Muscle of back (tissue), 11 donors: ENCODE data around the gene SND1. TPM values are rescaled to one million over a fixed set of nuclear protein-coding genes. Genes with fewer than 3 reads are reported as not detected.
A peak's percentile ranks its signal among the peaks of the same experiment; 100 is the strongest.
"Not testable (repeated sequence)": the region's sequence is repeated elsewhere in the genome, so short reads cannot be mapped to it uniquely, and the experiment has no call there.

Source experiments
- DNase-seq, 3 donors: peaks; one replicate each; pipeline versions ENCODE4 v3.0.0 to v3.0.0-alpha.2; 2013
- polyA plus RNA-seq, 10 donors: library from polyadenylated mRNA; unstranded; fragments of 120-200 nt; gene quantifications; one replicate each; pipeline ENCODE4 v1.2.1, GENCODE V29; 2013; ENCODE audit not compliant: insufficient read length in 10 of 10

The SND1 gene
- polyA plus RNA-seq, 10 donors: 79.0 to 120 (median 98.4) TPM

GRCh38 chr7:127957886-127958285 lies 305.9 kb downstream of the SND1 start:
- DNase-seq: no peak

GRCh38 chr7:127959770-127960169 lies 307.8 kb downstream of the SND1 start:
- no peak for DNase-seq

GRCh38 chr7:127961786-127962453 lies 309.9 kb downstream of the SND1 start:
- no peak for DNase-seq

GRCh38 chr7:127962589-127963361 lies 310.8 kb downstream of the SND1 start:
- DNase-seq: no peak

GRCh38 chr7:127963850-127964249 lies 311.9 kb downstream of the SND1 start:
- DNase-seq: not testable (repeated sequence)

- DNase-seq: peak in 1 of 3 donors; percentile 20
Observed at GRCh38 chr7:127967281-127967680, 315.3 kb downstream of the SND1 start.

GRCh38 chr7:127968547-127968946 lies 316.6 kb downstream of the SND1 start:
- peak in 1 of 3 donors; percentile 32 for DNase-seq

- DNase-seq: no peak
Observed at GRCh38 chr7:127973832-127974231, 321.8 kb downstream of the SND1 start.

- DNase-seq: peak in 1 of 3 donors; percentile 40
Observed at GRCh38 chr7:127974446-127975035, 322.5 kb downstream of the SND1 start.

GRCh38 chr7:127976056-127976737 lies 324.2 kb downstream of the SND1 start:
- no peak for DNase-seq

GRCh38 chr7:127976738-127977120 lies 324.7 kb downstream of the SND1 start:
- DNase-seq: no peak

GRCh38 chr7:127978421-127978820 lies 326.4 kb downstream of the SND1 start:
- DNase-seq: no peak

- no peak for DNase-seq
Observed at GRCh38 chr7:127979113-127979727, 327.2 kb downstream of the SND1 start.

- DNase-seq: no peak
Observed at GRCh38 chr7:127979728-127980126, 327.7 kb downstream of the SND1 start.

GRCh38 chr7:127980901-127981300 lies 328.9 kb downstream of the SND1 start:
- DNase-seq: no peak

- DNase-seq: no peak
Observed at GRCh38 chr7:127981965-127982364, 330.0 kb downstream of the SND1 start.

- no peak for DNase-seq
Observed at GRCh38 chr7:127983804-127984332, 331.9 kb downstream of the SND1 start.

- no peak for DNase-seq
Observed at GRCh38 chr7:127986581-127987521, 334.9 kb downstream of the SND1 start.

- no peak for DNase-seq
Observed at GRCh38 chr7:127988751-127989150, 336.8 kb downstream of the SND1 start.

GRCh38 chr7:127993317-127993716 lies 341.3 kb downstream of the SND1 start:
- DNase-seq: no peak
